ENCODE measurements around the gene CSF3R. TPM values are rescaled to one million over a fixed set of nuclear protein-coding genes. Genes with fewer than 3 reads are reported as not detected.
A peak's percentile ranks its signal among the peaks of the same experiment; 100 is the strongest.

The CSF3R gene
- total and polyA plus RNA-seq, 2 experiments from 2014 or later, result not detected

- Histone ChIP-seq H3K4me3 (no peak overlapping the region), H3K4me2 (ENCODE audit: unreplicated experiment) (no peak overlapping the region), H3K36me3 (ENCODE audit: low read depth) (no peaks in the 10 kb centered on the region; the same call in 1 of the 2 replicates), H3K9ac (no peak overlapping the region), H3K79me2 (ENCODE audit: insufficient read depth) (no peaks in the 10 kb centered on the region), H3K9me3 (ENCODE audit: low read depth) (no peaks in the 10 kb centered on the region), H3K27ac (no peak overlapping the region), H3K9me2 (ENCODE audit: insufficient read depth) (no peaks in the 10 kb centered on the region), H4K20me1 (ENCODE audit: insufficient read depth) (no peaks in the 10 kb centered on the region), H2AFZ (no peak overlapping the region), H3F3A (ENCODE audit: insufficient read depth) (no peaks in the 10 kb centered on the region), H3K27me3 (replicated peaks; ENCODE audit: insufficient read depth) (no peaks in the 10 kb centered on the region), H3K4me1 (ENCODE audit: insufficient read depth) (no peaks in the 10 kb centered on the region)
- no peak for DNase-seq
- TF ChIP-seq EZH2phosphoT487 (IDR thresholded peaks at IDR 0.05; ENCODE audit: insufficient read depth, low read depth), result no peak
- no peak for TF ChIP-seq EZH2 (IDR thresholded peaks at IDR 0.05; ENCODE audit: insufficient read depth, poor library complexity, severe bottlenecking)
- WGBS, 2 experiments (ENCODE audit: low coverage in 1 of 2, low lambda C conversion rate in 2 of 2, missing lambda C conversion rate in 2 of 2), result 84 to 85% methylated on average over 4 of the region's 4 CpGs
- in situ Hi-C loops (cut with MboI), result no loop called here
Measured at GRCh38 chr1:36432616-36433015, 50.1 kb downstream of the CSF3R start.

GRCh38 chr1:36425791-36426190 is 56.9 kb downstream of the CSF3R start:
- Histone ChIP-seq H3K27me3 (replicated peaks; ENCODE audit: insufficient read depth) (no peaks in the 10 kb centered on the region), H3K9ac (no peak overlapping the region), H3K4me1 (ENCODE audit: insufficient read depth) (no peaks in the 10 kb centered on the region), H3K9me2 (ENCODE audit: insufficient read depth) (no peaks in the 10 kb centered on the region), H3K79me2 (ENCODE audit: insufficient read depth) (no peaks in the 10 kb centered on the region), H2AFZ (no peak overlapping the region), H3K27ac (no peak overlapping the region), H3K36me3 (ENCODE audit: low read depth) (peaks cover 10% of the 10 kb centered on the region; the same call in 1 of the 2 replicates), H3F3A (ENCODE audit: insufficient read depth) (no peaks in the 10 kb centered on the region), H3K4me3 (no peak overlapping the region), H3K9me3 (ENCODE audit: low read depth) (no peaks in the 10 kb centered on the region), H4K20me1 (ENCODE audit: insufficient read depth) (no peaks in the 10 kb centered on the region), H3K4me2 (ENCODE audit: unreplicated experiment) (no peak overlapping the region)
- peak; percentile 23 for DNase-seq
- in situ Hi-C loops (cut with MboI), result no loop called here
- 63 to 71% methylated on average over 4 of the region's 4 CpGs for WGBS, 2 experiments (ENCODE audit: low coverage in 1 of 2, low lambda C conversion rate in 2 of 2, missing lambda C conversion rate in 2 of 2)
- TF ChIP-seq EZH2 (IDR thresholded peaks at IDR 0.05; ENCODE audit: insufficient read depth, poor library complexity, severe bottlenecking), result no peak
- TF ChIP-seq EZH2phosphoT487 (IDR thresholded peaks at IDR 0.05; ENCODE audit: insufficient read depth, low read depth), result no peak

GRCh38 chr1:36421649-36422048 is 61.1 kb downstream of the CSF3R start:
- Histone ChIP-seq H3K4me2 (ENCODE audit: unreplicated experiment) (no peak overlapping the region), H4K20me1 (ENCODE audit: insufficient read depth) (no peaks in the 10 kb centered on the region), H3K27me3 (replicated peaks; ENCODE audit: insufficient read depth) (no peaks in the 10 kb centered on the region), H3K9ac (no peak overlapping the region), H3K79me2 (ENCODE audit: insufficient read depth) (no peaks in the 10 kb centered on the region), H3K4me1 (ENCODE audit: insufficient read depth) (peaks cover 7% of the 10 kb centered on the region), H3F3A (ENCODE audit: insufficient read depth) (no peaks in the 10 kb centered on the region), H3K9me3 (ENCODE audit: low read depth) (no peaks in the 10 kb centered on the region), H3K4me3 (no peak overlapping the region), H3K27ac (no peak overlapping the region), H3K36me3 (ENCODE audit: low read depth) (0 out of 2 replicates have a peak, but pooled peaks cover 10% of the 10 kb centered on the region), H3K9me2 (ENCODE audit: insufficient read depth) (no peaks in the 10 kb centered on the region), H2AFZ (no peak overlapping the region)
- DNase-seq, result no peak
- no peak for TF ChIP-seq EZH2 (IDR thresholded peaks at IDR 0.05; ENCODE audit: insufficient read depth, poor library complexity, severe bottlenecking)
- no peak for TF ChIP-seq EZH2phosphoT487 (IDR thresholded peaks at IDR 0.05; ENCODE audit: insufficient read depth, low read depth)
- in situ Hi-C loops (cut with MboI), result no loop called here
- WGBS, 2 experiments (ENCODE audit: low coverage in 1 of 2, low lambda C conversion rate in 2 of 2, missing lambda C conversion rate in 2 of 2), result 91 to 94% methylated on average over 7 of the region's 7 CpGs

GRCh38 chr1:36420836-36421317 is 61.8 kb downstream of the CSF3R start:
- Histone ChIP-seq H3K36me3 (ENCODE audit: low read depth) (0 out of 2 replicates have a peak, but pooled peaks cover 10% of the 10 kb centered on the region), H2AFZ (no peak overlapping the region), H4K20me1 (ENCODE audit: insufficient read depth) (no peaks in the 10 kb centered on the region), H3K9ac (no peak overlapping the region), H3K4me3 (no peak overlapping the region), H3K9me2 (ENCODE audit: insufficient read depth) (no peaks in the 10 kb centered on the region), H3F3A (ENCODE audit: insufficient read depth) (no peaks in the 10 kb centered on the region), H3K27ac (no peak overlapping the region), H3K4me1 (ENCODE audit: insufficient read depth) (peaks cover 7% of the 10 kb centered on the region), H3K27me3 (replicated peaks; ENCODE audit: insufficient read depth) (no peaks in the 10 kb centered on the region), H3K9me3 (ENCODE audit: low read depth) (no peaks in the 10 kb centered on the region), H3K4me2 (ENCODE audit: unreplicated experiment) (no peak overlapping the region), H3K79me2 (ENCODE audit: insufficient read depth) (no peaks in the 10 kb centered on the region)
- 5 to 7% methylated on average over 13 of the region's 13 CpGs for WGBS, 2 experiments (ENCODE audit: low coverage in 1 of 2, low lambda C conversion rate in 2 of 2, missing lambda C conversion rate in 2 of 2)
- DNase-seq, result peak; percentile 84
- TF ChIP-seq EZH2phosphoT487 (IDR thresholded peaks at IDR 0.05; ENCODE audit: insufficient read depth, low read depth), result no peak
- no peak for TF ChIP-seq EZH2 (IDR thresholded peaks at IDR 0.05; ENCODE audit: insufficient read depth, poor library complexity, severe bottlenecking)
- in situ Hi-C loops (cut with MboI), result no loop called here
